Hepatocyte (in vitro differentiated cells): Measurements from ENCODE around the gene GPR161.

Experiments
- CTCF ChIP-seq: fragments of 200-600 bp; sonication (generic); IDR thresholded peaks from 2 replicates; pipeline ENCODE4 v1.5.1; 2016; ENCODE audit warnings: antibody characterized with exemption, mild to moderate bottlenecking; ENCODE audit not compliant: poor library complexity
- EZH2 ChIP-seq: fragments of 200-600 bp; sonication (generic); IDR thresholded peaks from 2 replicates; pipeline ENCODE4 v1.6.1; 2016; ENCODE audit warnings: antibody characterized with exemption, mild to moderate bottlenecking, borderline replicate concordance
- EZH2phosphoT487 ChIP-seq: fragments of 200-600 bp; sonication (generic); IDR thresholded peaks from one replicate; pipeline ENCODE4 v1.6.1; 2018; ENCODE audit warnings: antibody characterized with exemption, mild to moderate bottlenecking, low read depth, moderate library complexity; ENCODE audit not compliant: unreplicated experiment, severe bottlenecking

GRCh38 chr1:168097921-168098528 lies 38.7 kb downstream of the GPR161 start:
- no peak for TF ChIP-seq EZH2phosphoT487
- TF ChIP-seq CTCF: no peak
- no peak for TF ChIP-seq EZH2
